ENCODE measurements around the gene CYP26C1. TPM values are rescaled to one million over a fixed set of nuclear protein-coding genes. Genes with fewer than 3 reads are reported as not detected.

The CYP26C1 gene
- total and polyA plus RNA-seq, 3 donors from 2014 or later: 0.17 to 0.68 (median 0.31) TPM

DNA sequence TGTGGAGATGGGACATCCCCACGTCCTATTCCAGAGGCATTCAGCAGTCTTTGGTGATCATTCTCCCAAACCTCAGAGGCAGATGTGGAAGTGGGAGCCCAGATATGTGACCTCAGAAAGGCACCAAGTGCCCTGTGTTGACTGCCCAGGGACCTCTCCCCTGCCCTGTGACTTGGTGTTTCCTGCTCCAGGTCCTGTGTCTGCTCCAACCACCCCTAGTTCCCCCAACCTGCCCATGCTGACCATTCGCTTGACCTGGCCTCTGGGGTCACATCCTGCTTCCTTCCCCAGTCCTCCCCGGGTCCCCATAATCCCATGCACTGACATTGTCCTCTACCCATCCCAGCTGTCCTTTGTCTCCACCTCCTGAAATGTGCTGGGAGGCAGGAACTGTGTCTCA, 20.7 kb downstream of the CYP26C1 start:
- no peaks in the 10 kb centered on the region for H3K9me3 ChIP-seq
- WGBS, 2 donors: 65 to 84% methylated on average over 3 of the region's 3 CpGs
- no peak for TF ChIP-seq POLR2A (IDR thresholded peaks at IDR 0.05)
- TF ChIP-seq, protein P1, sequence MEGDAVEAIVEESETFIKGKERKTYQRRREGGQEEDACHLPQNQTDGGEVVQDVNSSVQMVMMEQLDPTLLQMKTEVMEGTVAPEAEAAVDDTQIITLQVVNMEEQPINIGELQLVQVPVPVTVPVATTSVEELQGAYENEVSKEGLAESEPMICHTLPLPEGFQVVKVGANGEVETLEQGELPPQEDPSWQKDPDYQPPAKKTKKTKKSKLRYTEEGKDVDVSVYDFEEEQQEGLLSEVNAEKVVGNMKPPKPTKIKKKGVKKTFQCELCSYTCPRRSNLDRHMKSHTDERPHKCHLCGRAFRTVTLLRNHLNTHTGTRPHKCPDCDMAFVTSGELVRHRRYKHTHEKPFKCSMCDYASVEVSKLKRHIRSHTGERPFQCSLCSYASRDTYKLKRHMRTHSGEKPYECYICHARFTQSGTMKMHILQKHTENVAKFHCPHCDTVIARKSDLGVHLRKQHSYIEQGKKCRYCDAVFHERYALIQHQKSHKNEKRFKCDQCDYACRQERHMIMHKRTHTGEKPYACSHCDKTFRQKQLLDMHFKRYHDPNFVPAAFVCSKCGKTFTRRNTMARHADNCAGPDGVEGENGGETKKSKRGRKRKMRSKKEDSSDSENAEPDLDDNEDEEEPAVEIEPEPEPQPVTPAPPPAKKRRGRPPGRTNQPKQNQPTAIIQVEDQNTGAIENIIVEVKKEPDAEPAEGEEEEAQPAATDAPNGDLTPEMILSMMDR (IDR thresholded peaks at IDR 0.05): no peak
- no peak for DNase-seq
- H3K27ac ChIP-seq: no peak overlapping the region
- no peak overlapping the region for H3K4me3 ChIP-seq
- no peaks in the 10 kb centered on the region for H3K27me3 ChIP-seq
- H3K36me3 ChIP-seq (ENCODE audit: low read depth, missing control alignments): no peaks in the 10 kb centered on the region
- H3K4me1 ChIP-seq: no peaks in the 10 kb centered on the region
- intact Hi-C loops (cut with DNase I; ENCODE audit: low total_unique reads): loop anchor here (10.0 kb wide), 1 partner anchor 263 kb away; no protein-coding TSS in a partner anchor

DNA sequence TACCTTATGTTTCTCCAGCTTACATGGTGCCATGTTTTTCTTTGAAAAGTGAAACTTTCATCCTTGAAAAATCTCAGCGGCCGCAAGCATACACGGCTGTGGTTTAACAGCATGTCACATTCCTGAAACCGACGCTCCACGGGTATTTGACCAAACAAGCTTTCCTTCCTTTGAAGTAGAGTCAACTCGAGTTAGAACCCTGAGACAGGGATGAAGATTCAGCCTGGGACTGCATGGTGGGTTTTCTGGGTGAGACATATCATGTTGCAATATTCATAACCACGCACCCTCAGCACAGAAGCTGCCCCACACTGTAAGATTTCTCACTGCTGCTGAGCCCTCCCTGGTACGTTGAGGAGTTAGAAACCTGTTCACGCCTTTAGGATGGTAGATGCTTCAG, 21.2 kb downstream of the CYP26C1 start:
- Histone ChIP-seq H3K9me3 (no peaks in the 10 kb centered on the region), H3K27ac (no peak overlapping the region), H3K4me3 (no peak overlapping the region), H3K4me1 (no peaks in the 10 kb centered on the region), H3K27me3 (no peaks in the 10 kb centered on the region), H3K36me3 (ENCODE audit: low read depth, missing control alignments) (no peaks in the 10 kb centered on the region)
- no peak for DNase-seq
- intact Hi-C loops (cut with DNase I; ENCODE audit: low total_unique reads): loop anchor here (10.0 kb wide), 1 partner anchor 263 kb away; no protein-coding TSS in a partner anchor
- 80 to 81% methylated on average over 10 of the region's 10 CpGs for WGBS, 2 donors
- no peak for TF ChIP-seq POLR2A (IDR thresholded peaks at IDR 0.05)
- TF ChIP-seq, protein P1 (IDR thresholded peaks at IDR 0.05): no peak

DNA sequence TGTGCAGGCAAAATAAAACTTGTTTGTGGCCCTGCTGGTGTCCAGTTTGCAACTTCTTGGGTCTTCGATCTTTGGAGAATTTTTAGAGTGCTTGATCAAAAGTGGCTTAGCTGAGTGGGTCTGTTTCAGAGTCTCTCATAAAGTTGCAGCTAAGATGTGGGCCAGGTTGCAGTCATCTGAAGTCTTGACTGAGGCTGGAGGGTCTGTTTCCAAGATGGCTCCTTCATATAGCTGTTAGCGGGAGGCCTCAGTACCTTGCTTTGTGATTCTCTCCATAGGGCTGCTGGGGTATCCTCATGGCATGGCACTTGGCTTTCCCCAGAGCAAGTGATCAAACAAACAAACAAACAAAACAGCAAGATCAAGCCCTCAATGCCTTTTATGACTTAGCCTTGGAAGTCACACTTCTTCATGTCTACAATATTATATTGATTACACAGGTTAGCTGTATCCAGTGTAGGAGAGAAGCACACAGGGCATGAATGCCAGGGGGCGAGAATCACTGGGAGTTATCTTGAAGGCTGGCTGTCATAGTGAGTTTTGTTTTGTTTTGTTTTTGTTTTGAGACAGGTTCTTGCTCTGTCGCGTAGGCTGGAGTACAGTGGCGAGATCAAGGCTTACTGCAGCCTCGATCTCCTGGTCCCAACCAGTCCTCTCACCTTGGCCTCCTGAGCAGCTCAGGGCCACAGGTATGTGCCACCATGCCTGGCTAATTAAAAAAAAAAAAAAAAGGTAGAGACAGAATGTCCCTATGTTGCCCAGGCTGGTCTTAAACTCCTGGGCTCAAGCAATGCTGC, 23.3 kb downstream of the CYP26C1 start:
- WGBS, 2 donors: 83 to 86% methylated on average over 7 of the region's 7 CpGs
- intact Hi-C loops (cut with DNase I; ENCODE audit: low total_unique reads): loop anchor here (10.0 kb wide), 1 partner anchor 261 kb away; no protein-coding TSS in a partner anchor
- H3K27ac ChIP-seq: no peak overlapping the region

GRCh38 chr10:93085272-93085859, 24.8 kb downstream of the CYP26C1 start:
- Histone ChIP-seq H3K4me3 (no peak overlapping the region), H3K27me3 (no peaks in the 10 kb centered on the region), H3K27ac (no peak overlapping the region), H3K4me1 (no peaks in the 10 kb centered on the region), H3K36me3 (ENCODE audit: low read depth, missing control alignments) (no peaks in the 10 kb centered on the region), H3K9me3 (no peaks in the 10 kb centered on the region)
- no peak for DNase-seq
- intact Hi-C loops (cut with DNase I; ENCODE audit: low total_unique reads): loop anchor here (10.0 kb wide), 1 partner anchor 259 kb away; no protein-coding TSS in a partner anchor
- 69 to 70% methylated on average over 4 of the region's 4 CpGs for WGBS, 2 donors
- TF ChIP-seq, protein P1 (IDR thresholded peaks at IDR 0.05): no peak
- no peak for TF ChIP-seq POLR2A (IDR thresholded peaks at IDR 0.05)

More for the DNA sequence above, 23.3 kb downstream of the CYP26C1 start:
- TF ChIP-seq, protein P1 (IDR thresholded peaks at IDR 0.05): no peak
- no peak for TF ChIP-seq POLR2A (IDR thresholded peaks at IDR 0.05)
- Histone ChIP-seq H3K9me3 (no peaks in the 10 kb centered on the region), H3K4me3 (no peak overlapping the region), H3K4me1 (no peaks in the 10 kb centered on the region), H3K36me3 (ENCODE audit: low read depth, missing control alignments) (no peaks in the 10 kb centered on the region), H3K27me3 (no peaks in the 10 kb centered on the region)
- DNase-seq: no peak
